DMS53 treated with DMSO at 0.1 percent for 48 hours (cell line): ENCODE results near the gene CRHR1.

Experiments used
- DNase-seq: peaks from one replicate; lab custom pipeline; 2025; ENCODE audit not compliant: unreplicated experiment; lab: John Stamatoyannopoulos, UW

Gene CRHR1

GRCh38 chr17:45758544-45758943, 25.6 kb upstream of the CRHR1 start:
- no peak for DNase-seq

GRCh38 chr17:45759761-45760160, 24.4 kb upstream of the CRHR1 start:
- no peak for DNase-seq

DNA sequence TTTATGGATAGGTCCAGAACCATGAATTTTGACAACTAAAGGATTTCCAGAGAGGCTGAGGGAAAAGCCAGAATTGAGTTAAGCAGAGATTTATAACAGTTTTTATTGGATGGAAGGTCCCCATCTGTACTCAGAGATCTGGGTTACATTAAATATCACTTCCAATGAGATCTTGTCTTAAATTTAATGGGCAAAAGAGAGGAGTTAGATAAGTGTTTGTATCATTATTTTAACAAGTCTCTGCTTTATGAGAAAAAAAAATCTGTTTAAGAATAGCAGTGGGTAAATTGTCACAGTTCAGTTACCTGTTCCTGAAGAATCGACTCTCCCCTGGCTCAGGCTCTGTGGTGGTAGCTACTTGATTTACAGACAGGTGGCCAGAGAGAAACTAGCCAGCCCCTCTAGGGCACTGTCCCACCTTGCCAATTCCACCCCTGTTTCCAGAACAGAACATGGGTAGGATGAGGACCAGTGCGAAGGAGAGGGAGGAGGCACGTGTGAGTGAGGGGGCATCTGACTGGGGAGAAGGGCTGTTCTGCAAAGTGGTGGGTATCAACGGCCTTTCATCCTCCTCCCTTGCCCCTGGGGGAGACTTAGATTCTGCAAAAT, 22.1 kb upstream of the CRHR1 start:
- no peak for DNase-seq

GRCh38 chr17:45763182-45763581, 20.9 kb upstream of the CRHR1 start:
- no peak for DNase-seq

GRCh38 chr17:45764479-45764878, 19.6 kb upstream of the CRHR1 start:
- no peak for DNase-seq

DNA sequence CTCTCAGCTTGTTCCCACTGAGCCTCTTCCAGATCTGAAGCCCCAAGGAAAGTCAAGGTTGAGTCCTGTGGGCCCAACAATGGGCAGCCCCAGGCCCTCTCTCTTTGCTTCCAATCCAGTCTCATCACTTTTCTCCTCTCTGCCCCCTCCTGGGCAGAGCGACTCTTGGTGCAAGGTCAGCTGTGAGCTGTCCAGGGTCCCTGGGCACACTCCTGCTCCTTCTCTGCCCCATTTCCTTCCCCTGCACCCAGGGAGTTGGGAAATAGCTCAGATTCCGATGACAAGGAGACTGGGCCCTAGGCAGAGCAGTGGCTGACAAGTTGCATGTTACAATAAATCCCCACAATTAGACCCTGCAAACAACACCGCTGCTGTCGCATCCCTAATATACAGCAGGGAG, 16.1 kb upstream of the CRHR1 start:
- DNase-seq: no peak

GRCh38 chr17:45770632-45771270, 13.4 kb upstream of the CRHR1 start:
- no peak for DNase-seq

- DNase-seq: no peak
Measured at GRCh38 chr17:45771271-45771959, 12.7 kb upstream of the CRHR1 start.

DNA sequence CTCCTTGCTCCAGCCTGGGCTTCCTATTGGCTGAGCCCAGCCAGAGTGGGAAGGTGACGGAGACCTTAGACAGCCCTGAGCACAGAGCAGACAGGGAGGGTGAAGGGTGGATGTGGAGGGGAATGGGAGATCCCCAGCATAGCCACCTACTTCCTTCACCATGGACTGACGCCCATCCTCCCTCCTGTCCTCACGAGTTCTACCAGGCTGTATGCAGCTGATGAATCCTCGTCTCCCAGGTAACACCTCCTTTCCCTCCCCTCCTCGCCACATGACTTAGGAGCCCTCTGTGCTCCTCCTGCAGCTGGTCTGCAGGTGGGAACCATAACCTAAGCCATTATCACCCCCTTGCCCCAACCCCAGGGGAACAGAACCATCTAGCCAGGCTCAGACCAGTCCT, 9.0 kb upstream of the CRHR1 start:
- DNase-seq: no peak

DNA sequence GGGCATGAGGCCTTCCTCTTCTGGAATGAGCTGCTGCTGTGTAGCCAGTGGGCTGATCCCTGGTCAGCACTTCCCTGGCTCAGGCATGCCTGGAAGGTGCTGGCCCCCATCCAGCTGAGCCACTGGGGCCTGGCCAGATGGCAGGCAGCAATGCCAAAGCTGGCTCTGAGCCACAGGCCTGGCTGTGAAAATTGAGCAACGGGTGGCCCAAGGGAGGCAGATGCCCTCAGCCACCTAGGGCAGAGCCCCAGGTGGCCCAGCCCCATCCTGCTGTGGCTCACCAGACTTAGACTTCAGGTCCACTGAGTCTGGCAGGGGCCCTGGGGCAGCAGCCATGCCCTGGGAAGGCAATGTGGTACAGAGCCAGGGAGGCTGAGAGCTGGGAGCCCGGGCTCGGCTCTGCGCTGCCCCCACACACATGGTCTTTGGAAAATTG, 8.5 kb upstream of the CRHR1 start:
- DNase-seq: no peak

DNA sequence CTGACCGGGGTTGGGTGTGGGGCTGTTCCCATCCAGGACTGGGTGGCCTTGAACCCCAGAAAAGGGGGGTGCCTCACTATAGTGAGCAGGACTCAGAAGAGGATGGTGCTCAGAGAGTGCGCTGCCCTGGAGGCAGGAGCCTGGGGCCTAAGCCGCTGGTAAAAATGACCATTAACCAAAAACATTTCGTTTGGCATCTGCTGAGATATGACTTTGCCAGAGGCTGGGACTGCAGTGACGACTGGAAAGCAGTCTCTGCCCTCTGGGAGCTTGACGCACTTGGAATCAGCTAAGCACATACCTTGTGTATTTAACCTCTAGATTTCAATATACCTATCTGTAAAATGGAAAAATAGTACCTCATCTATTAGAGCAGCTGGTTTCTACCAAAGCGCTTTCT, 7.2 kb upstream of the CRHR1 start:
- no peak for DNase-seq

DNA sequence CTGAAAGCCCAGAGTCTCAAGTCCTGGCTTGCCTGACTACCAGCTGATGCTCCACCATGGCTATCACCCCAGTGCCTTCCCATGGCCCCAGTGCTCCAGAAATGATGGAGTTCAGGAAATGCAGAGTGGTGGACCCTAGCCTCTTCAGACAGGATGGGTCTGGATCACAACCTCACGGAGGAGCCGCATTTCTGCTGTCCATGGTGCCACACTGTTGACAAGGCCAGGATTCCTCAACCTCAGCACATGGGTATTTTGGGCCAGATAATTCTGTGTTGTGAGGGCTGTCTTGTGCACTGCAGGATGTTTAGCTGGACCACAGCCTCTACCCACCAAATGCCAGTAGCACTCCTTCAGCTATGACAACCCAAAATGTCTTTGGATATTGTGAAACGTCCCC, 6.7 kb upstream of the CRHR1 start:
- no peak for DNase-seq

- no peak for DNase-seq
Measured at GRCh38 chr17:45780921-45781320, 3.2 kb upstream of the CRHR1 start.

- DNase-seq: peak; percentile 62
Measured at GRCh38 chr17:45782889-45783592, 1.1 kb upstream of the CRHR1 start.

- DNase-seq: no peak
Measured at GRCh38 chr17:45783593-45784292, 377 bp upstream of the CRHR1 start.

GRCh38 chr17:45784741-45785479, 790 bp downstream of the CRHR1 start:
- DNase-seq: peak; percentile 30

DNA sequence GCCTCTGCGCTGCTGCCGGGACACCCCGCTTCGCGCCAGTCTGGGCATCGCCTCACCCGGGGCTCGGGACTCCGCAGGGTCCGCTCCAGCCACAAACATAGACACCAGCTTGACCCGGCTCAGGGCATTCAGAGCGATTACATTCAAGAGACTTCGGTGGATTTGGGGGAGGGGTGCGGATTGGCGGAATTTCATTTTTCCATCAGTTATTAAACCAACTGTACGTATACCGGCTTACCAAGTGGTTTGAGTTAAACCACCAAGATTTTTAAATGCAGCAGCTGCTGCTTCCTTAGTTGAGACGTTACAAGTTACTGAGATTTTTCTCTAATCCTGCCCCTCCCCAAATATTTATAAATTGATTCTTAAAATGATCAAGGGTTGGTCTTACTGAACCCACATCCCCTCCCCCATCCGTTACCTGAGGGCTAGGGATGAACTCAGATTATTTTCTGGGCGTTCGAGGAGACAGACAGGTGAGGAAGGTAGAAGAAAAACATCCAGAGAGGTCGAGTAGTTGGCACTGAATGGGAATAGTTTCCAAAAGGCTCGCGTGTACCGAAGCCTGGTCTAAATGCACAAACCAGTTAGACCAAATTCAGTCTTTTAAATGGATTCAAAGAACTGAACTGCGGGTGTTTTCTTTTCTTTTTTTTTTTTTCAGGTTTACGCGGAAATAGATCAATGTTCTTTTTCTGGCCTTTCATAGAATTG, 1.5 kb downstream of the CRHR1 start:
- DNase-seq: no peak

DNA sequence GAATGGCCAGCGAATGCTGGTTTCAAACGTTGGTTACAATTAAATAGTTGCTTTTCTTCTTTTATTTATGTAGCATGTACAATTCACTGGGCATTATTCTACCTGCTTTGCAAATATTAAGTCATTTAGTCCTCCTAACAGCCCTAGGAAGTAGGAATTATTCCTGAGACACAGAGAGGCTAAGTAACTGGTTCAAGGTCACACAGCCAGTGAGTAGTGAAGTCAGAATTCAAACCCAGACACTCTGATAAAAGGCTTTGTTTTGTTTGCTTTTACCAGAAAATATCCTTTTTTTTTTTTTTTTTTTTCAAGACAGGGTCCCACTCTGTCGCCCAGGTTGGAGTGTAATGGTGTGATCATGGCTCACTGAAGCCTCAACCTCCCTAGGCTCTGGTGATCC, 2.2 kb downstream of the CRHR1 start:
- DNase-seq: no peak

DNA sequence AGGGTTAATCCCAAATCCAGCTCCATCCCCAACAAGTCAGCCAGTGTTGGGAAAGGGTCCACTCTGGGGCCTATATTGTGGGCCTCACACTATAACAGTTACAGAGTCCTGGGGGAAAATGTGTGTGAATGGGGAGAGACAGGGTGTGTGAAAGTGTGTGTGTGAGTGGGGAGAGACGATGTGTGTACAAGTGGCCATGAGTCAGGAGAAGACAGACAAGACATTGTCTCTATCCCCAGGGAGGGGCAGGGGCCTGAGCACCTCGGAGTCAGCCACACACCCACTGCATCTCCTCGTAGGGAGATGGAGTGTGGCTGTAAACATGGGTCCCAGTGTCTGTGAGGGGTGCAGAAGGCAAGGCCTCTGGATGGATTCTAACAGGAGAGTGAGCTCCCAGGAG, 2.9 kb downstream of the CRHR1 start:
- no peak for DNase-seq

- DNase-seq: no peak
Measured at GRCh38 chr17:45787656-45788055, 3.5 kb downstream of the CRHR1 start.
